GM12892 (cell line): ENCODE results near the gene QSOX1.

Experiments used
- POLR2A ChIP-seq: IDR thresholded peaks from 2 replicates; pipeline ENCODE4 v1.6.1; 2011; ENCODE audit warnings: low read depth, low read length, control low read depth
- POLR2AphosphoS5 ChIP-seq: IDR thresholded peaks from 2 replicates; pipeline ENCODE4 v1.6.1; 2011; ENCODE audit warnings: low read depth, low read length, control low read depth
- TAF1 ChIP-seq: IDR thresholded peaks from 2 replicates; pipeline ENCODE4 v1.6.1; 2011; ENCODE audit warnings: low read depth, mild to moderate bottlenecking, control low read depth, low read length, borderline replicate concordance

- TF ChIP-seq POLR2AphosphoS5, result no peak
- no peak for TF ChIP-seq POLR2A
- TF ChIP-seq TAF1, result no peak
These were observed 42.6 kb downstream of the QSOX1 start for GRCh38 chr1:180197231-180197630.
